ENCODE results near the gene RPL3. TPM values are rescaled to one million over a fixed set of nuclear protein-coding genes. Genes with fewer than 3 reads are reported as not detected.
A peak's percentile ranks its signal among the peaks of the same experiment; 100 is the strongest.
"Not testable (repeated sequence)": the region's sequence is repeated elsewhere in the genome, so short reads cannot be mapped to it uniquely, and the experiment has no call there.

Gene RPL3
- total RNA-seq, 2 donors from 2014 or later, result 2,256 to 2,974 TPM

DNA sequence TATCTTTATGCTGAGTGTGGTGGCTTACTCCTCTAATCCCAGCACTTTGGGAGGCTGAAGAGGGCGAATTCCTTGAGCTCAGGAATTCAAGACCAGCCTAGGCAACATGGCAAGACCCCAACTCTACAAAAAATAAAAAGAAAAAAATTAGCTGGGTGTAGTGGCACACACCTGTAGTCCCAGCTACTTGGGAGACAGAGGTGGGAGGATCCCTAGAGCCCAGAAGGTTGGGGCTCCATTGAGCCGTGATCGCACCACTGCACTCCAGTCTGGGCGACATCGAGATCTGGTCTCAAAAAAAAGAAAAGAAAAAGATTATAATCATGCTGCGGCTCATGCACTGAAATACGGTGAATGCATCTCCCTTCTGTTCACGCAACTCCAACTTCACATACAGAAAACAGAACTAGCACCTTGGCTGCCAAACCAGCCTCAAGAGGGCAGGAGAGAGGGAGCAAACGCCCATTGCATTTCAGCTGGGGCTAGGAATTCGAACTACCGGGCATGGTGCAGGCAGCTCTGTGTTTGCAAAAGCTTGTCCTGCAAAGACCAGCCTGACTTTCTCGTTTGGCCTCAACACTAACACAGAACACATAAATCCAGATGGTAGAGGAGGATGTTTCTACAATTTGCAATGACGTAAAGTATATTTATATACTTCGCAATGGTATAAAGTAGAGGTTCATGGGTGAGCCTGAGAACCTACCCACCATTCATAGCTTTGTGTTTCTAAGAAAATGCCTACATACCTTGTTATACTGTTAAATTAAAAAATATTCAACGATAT is 24.0 kb upstream of the RPL3 start:
- H3K4me1 Mint-ChIP-seq, result peaks cover 4% of the 10 kb centered on the region
- peak; percentile 48 for ATAC-seq (replicated peaks)
- H3K27ac Mint-ChIP-seq, result no peak overlapping the region
- peaks cover 9% of the 10 kb centered on the region for H3K27me3 Mint-ChIP-seq
- H3K9me3 Mint-ChIP-seq, result no peaks in the 10 kb centered on the region
- H3K4me3 Mint-ChIP-seq, result no peak overlapping the region
- H3K36me3 Mint-ChIP-seq (ENCODE audit: low read depth), result no peaks in the 10 kb centered on the region

DNA sequence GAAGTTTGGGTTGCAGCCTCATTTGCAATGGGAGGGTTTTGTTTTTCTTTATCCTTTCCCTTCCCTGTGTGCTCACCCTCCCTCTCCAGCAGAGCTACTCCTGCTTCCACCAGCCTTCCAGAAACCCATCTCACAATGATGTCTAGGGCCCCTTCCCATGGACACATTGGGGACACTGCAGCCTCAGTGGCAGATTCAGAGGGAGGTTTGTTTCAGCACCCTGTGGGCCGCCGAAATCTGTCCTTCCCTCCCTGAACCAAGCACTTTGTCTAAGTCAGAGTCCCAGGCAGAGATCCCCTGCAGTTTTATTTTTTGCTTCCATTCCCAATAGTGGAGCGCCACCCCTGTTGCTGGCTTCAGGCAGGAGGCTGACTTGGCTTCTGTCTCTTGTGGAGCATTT is 21.8 kb upstream of the RPL3 start:
- Mint-ChIP-seq H3K4me3 (no peak overlapping the region), H3K9me3 (no peaks in the 10 kb centered on the region), H3K36me3 (ENCODE audit: low read depth) (no peaks in the 10 kb centered on the region), H3K4me1 (peaks cover 4% of the 10 kb centered on the region), H3K27ac (no peak overlapping the region), H3K27me3 (peaks cover 9% of the 10 kb centered on the region)
- no peak for ATAC-seq (replicated peaks)

DNA sequence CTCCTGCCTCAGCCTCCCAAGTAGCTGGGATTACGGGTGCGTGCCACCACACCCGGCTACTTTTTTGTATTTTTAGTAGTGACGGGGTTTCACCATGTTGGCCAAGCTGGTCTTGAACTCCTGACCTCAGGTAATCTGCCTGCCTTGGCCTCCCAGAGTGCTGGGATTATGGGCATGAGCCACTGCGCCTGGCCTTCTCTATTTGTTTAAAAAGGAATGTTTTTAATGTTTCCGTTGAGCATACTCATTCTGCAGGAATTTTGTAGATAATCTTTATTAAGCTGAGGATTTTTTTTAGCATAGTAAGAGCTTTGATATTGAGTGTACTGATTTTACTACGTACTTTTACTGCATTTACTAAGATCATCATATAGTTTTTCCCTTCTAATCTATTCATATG is 20.4 kb upstream of the RPL3 start:
- not testable (repeated sequence) for H3K36me3 Mint-ChIP-seq (ENCODE audit: low read depth); ATAC-seq (replicated peaks); H3K4me1 Mint-ChIP-seq; H3K27me3 Mint-ChIP-seq; H3K27ac Mint-ChIP-seq; H3K4me3 Mint-ChIP-seq; H3K9me3 Mint-ChIP-seq

DNA sequence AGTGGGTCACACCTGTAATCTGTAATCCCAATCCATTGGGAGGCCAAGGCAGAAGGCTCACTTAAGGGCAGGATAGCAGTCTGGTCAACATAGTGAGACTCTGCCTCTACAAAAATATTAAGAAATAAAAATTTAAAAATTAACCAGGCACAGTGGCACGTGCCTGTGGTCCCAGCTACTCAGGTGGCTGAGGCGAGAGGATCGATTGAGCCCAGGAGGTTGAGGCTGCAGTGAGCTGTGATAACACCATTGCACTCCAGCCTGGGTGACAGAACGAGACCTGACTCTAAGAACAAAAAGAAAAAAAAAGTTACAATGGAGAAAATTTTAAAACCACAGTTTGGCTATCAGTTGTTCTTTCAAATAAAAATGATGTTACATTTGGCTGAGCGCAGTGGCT is 17.0 kb upstream of the RPL3 start:
- no peak overlapping the region for H3K27ac Mint-ChIP-seq
- no peaks in the 10 kb centered on the region for H3K9me3 Mint-ChIP-seq
- no peak overlapping the region for H3K4me3 Mint-ChIP-seq
- H3K36me3 Mint-ChIP-seq (ENCODE audit: low read depth), result no peaks in the 10 kb centered on the region
- no peaks in the 10 kb centered on the region for H3K4me1 Mint-ChIP-seq
- H3K27me3 Mint-ChIP-seq, result no peaks in the 10 kb centered on the region
- ATAC-seq (replicated peaks), result no peak

DNA sequence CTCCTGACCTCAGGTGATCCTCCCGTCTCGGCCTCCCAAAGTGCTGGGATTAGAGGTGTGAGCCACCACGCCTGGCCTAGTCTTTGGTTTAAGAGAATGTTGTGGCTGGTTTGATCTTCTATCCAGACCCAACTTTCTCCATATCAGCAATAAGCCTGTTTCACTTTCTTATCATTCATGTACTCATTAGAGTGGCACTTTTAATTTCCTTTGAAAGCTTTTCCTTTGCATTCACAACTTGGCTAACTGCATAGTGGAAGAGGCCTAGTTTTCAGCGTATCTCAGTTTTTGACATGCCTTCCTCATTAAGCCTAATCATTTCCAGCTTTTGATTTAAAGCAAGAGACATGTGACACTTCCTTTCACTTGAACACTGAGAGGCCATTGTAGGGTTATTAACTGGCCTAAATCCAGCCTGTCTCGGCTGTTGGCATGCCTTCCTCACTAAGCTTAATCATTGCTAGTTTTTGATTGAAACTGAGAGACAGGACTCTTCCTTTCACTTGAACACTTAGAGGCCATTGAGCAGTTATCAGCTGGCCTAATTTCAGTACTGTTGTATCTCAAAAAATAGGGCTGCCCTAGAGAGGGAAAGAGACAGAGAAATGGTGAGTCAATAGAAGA is 13.1 kb upstream of the RPL3 start:
- Mint-ChIP-seq H3K9me3 (no peaks in the 10 kb centered on the region), H3K27ac (peak overlapping the region; percentile 15), H3K4me3 (no peak overlapping the region), H3K36me3 (ENCODE audit: low read depth) (no peaks in the 10 kb centered on the region), H3K4me1 (no peaks in the 10 kb centered on the region), H3K27me3 (no peaks in the 10 kb centered on the region)
- peak; percentile 78 for ATAC-seq (replicated peaks)

DNA sequence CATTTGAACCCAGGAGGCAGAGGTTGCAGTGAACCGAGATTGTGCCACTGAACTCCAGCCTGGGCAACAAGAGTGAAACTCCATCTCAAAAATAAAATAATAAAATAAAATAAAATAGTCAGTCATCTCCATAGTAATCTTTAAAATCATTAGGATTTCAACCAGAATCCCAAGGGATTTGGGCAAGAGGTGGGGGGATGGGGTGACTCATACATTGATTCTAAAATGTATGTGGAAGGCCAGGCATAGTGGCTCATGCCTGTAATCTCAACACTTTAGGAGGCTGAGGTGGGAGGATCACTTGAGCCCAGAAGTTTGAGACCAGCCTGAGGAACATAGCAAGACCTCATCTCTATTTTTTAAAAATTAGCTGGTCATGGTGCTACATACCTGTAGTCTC is 11.1 kb upstream of the RPL3 start:
- not testable (repeated sequence) for H3K27me3 Mint-ChIP-seq; H3K9me3 Mint-ChIP-seq; H3K4me3 Mint-ChIP-seq; H3K4me1 Mint-ChIP-seq; H3K36me3 Mint-ChIP-seq (ENCODE audit: low read depth); H3K27ac Mint-ChIP-seq; ATAC-seq (replicated peaks)

DNA sequence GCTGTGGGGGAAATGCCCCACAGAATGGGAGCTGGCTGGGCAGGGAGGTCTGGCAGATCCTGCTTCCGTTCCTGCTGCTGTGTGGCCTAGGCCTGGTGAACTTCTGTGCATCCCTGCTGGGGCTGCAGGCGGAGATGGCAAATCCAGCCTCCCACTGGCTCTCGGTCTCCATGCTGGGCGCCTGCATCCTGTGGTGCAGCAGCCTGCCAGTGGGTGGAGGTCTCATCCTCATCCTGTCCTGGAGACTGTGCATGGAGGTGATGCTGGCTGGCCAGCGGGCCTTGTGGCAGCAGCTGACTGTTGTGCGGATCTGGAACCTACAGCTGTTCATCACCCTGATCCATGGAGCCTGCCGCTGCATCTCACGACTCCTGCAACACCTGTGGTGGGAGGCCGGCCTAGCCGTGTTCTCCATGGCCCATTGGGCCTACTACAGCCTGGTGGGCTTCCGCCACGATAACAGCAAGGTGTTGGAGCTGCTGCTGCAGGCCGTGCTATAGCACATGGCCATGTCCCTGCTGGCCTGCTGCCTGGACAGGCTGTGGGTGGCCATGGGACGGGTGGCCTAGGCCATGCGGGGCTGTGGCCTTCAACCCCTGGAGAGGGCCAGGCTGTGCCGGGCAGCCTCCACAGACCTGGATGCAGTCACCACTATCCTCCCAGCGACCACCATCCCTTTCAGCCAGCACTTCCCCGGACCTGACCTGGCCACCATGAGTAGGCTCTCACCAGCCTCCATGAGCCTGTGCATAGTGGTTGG is 8.8 kb upstream of the RPL3 start:
- H3K27ac Mint-ChIP-seq, result no peak overlapping the region
- H3K4me3 Mint-ChIP-seq, result no peak overlapping the region
- no peak for ATAC-seq (replicated peaks)

DNA sequence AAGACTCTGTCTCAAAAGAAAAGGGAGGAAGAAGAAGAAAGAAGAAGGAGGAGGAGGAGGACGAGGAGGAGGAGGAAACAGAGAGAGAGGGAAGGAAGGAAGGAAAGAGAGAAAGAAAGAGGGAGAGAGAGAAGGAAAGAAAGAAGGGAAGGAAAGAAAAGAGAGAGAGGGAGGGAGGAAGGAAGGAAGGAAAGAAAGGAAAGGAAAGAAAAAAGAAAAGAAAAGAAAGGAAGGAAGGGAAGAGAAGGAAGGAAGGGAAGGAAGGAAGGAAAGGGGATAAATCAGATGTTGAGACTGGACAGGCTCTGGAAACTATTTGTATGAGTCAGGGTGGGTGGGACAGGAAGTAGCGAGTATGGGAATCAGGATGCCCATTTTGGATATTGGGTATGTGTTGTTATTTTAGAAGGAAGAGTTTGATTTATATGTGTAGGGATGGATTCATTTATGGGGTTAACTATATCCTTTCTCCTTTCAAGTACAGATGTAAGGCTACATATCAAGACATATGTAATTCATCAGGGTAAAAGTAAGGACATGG is 6.0 kb upstream of the RPL3 start:
- H3K4me3 Mint-ChIP-seq, result no peak overlapping the region

More for the DNA sequence above, 8.8 kb upstream of the RPL3 start:
- no peaks in the 10 kb centered on the region for H3K4me1 Mint-ChIP-seq
- H3K36me3 Mint-ChIP-seq (ENCODE audit: low read depth), result no peaks in the 10 kb centered on the region
- H3K27me3 Mint-ChIP-seq, result no peaks in the 10 kb centered on the region
- no peaks in the 10 kb centered on the region for H3K9me3 Mint-ChIP-seq

DNA sequence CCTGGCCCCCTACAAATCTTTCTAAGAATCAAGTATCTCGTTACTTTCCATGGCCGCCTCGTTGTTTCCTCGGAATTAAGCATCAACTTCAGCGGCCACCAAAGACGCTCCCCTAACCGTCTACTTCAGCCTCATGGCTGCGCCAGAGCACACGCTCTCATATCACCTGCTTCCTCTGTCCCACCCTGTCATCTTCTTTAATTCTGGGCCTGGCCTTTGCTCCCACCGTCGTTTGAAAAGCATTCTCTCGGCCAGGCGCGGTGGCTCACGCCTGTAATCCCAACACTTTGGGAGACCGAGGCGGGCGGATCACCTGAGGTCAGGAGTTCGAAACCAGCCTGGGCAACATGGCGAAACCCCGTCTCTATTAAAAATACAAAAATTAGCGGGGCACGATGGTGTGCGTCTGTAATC is 1.2 kb upstream of the RPL3 start:
- Mint-ChIP-seq H3K27ac (peak overlapping the region; percentile 100), H3K36me3 (ENCODE audit: low read depth) (peaks cover 46% of the 10 kb centered on the region), H3K4me3 (peak overlapping the region; percentile 99)
- not testable (repeated sequence) for H3K27me3 Mint-ChIP-seq; ATAC-seq (replicated peaks); H3K9me3 Mint-ChIP-seq; H3K4me1 Mint-ChIP-seq

More for the DNA sequence above, 6.0 kb upstream of the RPL3 start:
- H3K4me1 Mint-ChIP-seq, result no peaks in the 10 kb centered on the region
- H3K27ac Mint-ChIP-seq, result peak overlapping the region; percentile 14
- no peak for ATAC-seq (replicated peaks)
- H3K9me3 Mint-ChIP-seq, result no peaks in the 10 kb centered on the region
- no peaks in the 10 kb centered on the region for H3K27me3 Mint-ChIP-seq
- H3K36me3 Mint-ChIP-seq (ENCODE audit: low read depth), result no peaks in the 10 kb centered on the region

DNA sequence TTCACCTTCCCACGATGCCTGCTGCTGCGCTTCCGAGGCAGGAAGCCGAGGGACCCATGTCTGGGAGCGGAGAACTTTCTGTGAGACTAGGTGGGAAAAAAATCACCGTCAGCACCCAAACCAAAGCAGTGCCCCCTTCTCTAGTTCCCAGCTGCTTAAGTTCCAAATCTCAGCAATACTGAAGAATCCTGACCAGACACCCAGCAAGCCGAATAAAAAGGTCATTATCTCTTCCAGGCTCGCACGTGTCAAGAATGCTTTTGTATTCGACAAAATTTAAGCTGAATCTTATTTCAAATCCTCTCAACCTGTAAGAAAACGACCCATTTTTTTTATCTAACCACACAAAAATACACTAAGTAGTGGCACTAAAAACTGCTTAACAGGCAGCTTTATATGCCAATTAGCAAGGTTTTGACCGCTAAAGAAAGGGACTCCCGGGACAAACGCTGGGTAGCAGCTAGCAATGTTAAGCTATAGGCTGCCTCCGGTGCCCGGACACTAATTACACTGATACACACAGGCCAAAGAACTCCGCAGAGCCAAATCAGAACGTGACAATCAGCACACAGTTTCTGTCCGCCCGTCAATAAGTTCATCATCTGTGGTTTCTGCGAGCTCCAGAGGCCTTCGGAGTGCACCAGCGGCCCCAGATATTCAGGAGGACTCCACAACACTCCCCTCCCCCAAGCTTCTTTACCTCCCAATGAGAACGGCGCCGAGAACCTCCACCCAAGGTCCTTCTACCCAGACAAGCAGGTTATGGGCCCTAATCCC is 728 bp downstream of the RPL3 start:
- H3K4me1 Mint-ChIP-seq, result peaks cover 4% of the 10 kb centered on the region
- peak overlapping the region; percentile 99 for H3K4me3 Mint-ChIP-seq
- peak overlapping the region; percentile 100 for H3K27ac Mint-ChIP-seq
- peaks cover 66% of the 10 kb centered on the region for H3K36me3 Mint-ChIP-seq (ENCODE audit: low read depth)
- no peaks in the 10 kb centered on the region for H3K9me3 Mint-ChIP-seq
- ATAC-seq (replicated peaks), result peak; percentile 12
- no peaks in the 10 kb centered on the region for H3K27me3 Mint-ChIP-seq

DNA sequence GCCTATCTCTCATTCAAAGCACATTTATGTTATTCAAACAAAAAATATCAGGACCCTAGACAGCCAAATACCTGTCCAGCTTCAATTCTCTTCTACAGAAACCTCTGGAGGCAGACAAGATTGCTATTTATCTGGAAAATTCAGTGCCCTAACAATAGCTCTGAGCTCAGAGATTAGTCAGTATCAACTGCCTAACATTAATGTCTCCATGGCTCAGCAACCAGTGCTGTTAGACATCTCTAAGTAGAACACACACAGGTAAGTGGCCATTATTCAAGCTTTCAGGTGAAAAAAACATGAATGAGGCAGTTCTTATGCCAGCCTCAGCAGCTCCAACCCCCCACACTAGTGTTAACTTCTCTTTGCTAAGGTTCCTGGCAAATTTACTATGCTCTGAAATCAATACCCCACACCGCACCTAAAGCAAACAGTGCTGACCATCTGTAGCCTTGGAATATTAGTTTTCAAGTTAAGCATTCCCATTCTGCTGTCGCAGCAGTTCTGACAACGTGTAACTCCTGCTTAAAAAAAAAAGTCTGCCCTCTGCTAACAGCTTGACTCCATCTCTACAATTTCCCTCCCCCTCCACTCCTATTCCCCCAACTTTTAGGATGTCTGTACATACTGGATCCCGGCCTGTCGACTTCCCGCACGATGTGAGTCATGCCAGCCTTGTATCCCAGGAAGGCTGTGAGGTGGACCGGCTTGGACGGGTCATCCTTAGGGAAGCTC is 1.5 kb downstream of the RPL3 start:
- peak overlapping the region; percentile 100 for H3K27ac Mint-ChIP-seq
- no peaks in the 10 kb centered on the region for H3K9me3 Mint-ChIP-seq
- H3K4me3 Mint-ChIP-seq, result peak overlapping the region; percentile 99
- H3K36me3 Mint-ChIP-seq (ENCODE audit: low read depth), result peaks cover 73% of the 10 kb centered on the region
- peaks cover 4% of the 10 kb centered on the region for H3K4me1 Mint-ChIP-seq
- H3K27me3 Mint-ChIP-seq, result no peaks in the 10 kb centered on the region
- no peak for ATAC-seq (replicated peaks)

DNA sequence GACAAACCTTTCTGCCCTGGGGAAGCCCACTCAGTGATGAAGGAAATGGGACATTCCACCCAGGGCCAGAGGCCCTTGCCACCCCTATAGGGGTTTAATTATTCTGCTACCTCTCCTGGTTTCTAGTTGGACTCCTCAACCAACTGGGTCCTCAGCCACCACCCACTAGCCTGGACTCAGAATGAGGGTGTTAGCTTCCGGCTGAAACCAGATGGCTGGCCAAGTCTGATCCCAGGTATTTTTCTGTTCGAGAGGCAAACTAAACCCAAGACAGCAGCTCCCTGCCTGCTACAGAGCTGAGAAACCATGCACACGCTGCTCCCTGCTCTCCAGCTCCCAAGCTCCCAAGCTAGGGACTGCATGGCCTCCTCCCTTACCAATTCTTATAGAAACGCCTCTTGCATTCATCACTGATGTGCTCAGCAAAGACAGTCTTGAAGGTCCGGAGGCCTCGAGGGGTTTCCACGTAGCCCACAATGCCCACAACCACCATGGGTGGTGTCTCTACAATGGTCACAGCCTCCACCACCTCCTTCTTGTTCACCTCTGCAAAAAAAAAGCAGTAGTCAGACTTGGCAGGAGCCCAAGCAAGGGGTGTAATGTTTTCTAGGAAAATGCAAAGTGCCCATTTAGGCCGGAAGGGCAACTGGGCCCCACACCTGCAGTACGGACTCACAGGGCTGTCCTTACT is 2.2 kb downstream of the RPL3 start:
- Mint-ChIP-seq H3K9me3 (no peaks in the 10 kb centered on the region), H3K27ac (peak overlapping the region; percentile 100), H3K27me3 (no peaks in the 10 kb centered on the region), H3K36me3 (ENCODE audit: low read depth) (peaks cover 80% of the 10 kb centered on the region), H3K4me3 (peak overlapping the region; percentile 99), H3K4me1 (peaks cover 4% of the 10 kb centered on the region)
- ATAC-seq (replicated peaks), result no peak

DNA sequence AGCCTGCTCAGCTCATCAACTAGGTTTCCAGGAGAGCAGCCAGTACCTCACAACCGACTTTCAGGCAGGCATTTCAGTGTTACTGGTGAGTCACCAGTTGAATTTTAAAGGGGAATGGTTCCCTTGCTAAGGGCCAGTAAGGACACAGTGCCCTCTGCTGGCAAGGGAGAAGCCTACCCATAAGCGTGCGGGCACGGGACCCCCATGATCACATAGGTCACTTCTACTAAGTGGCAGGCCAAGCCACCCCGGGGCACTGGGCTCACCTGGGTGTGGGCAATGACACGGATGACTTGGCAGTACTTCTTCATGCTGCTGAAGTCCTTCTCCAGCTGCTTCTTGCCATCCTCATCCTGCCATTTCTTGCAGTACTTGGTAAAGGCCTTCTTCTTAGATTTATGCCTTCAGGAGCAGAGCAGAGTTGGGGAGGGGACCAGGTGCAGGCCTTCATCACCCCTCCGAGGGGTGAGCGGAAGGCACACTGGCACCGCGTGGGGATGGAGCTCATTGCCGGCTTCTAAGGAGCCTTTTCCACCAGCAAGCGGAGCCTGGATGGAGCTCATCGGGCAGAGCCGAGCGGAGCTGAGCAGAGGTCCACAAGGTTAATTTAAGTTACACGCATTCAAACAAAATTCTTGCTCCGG is 2.9 kb downstream of the RPL3 start:
- peak; percentile 47 for ATAC-seq (replicated peaks)
- H3K27ac Mint-ChIP-seq, result peak overlapping the region; percentile 100
- H3K4me1 Mint-ChIP-seq, result peaks cover 4% of the 10 kb centered on the region
- H3K4me3 Mint-ChIP-seq, result peak overlapping the region; percentile 99
- H3K27me3 Mint-ChIP-seq, result no peaks in the 10 kb centered on the region
- no peaks in the 10 kb centered on the region for H3K9me3 Mint-ChIP-seq
- peaks cover 87% of the 10 kb centered on the region for H3K36me3 Mint-ChIP-seq (ENCODE audit: low read depth)
